HG02981 (cell line): ENCODE data around the gene EEF2K.
A peak's percentile ranks its signal among the peaks of the same experiment; 100 is the strongest.
"Not testable (repeated sequence)": the region's sequence is repeated elsewhere in the genome, so short reads cannot be mapped to it uniquely, and the experiment has no call there.

ENCODE experiments used
- ATAC-seq: cut with Tn5 transposase; IDR thresholded peaks from one replicate; pipeline ENCODE4 v1.9.1; 2021; ENCODE audit warnings: mild to moderate bottlenecking, moderate library complexity; ENCODE audit not compliant: unreplicated experiment

Gene EEF2K

GRCh38 chr16:22206013-22206841 is at the start of gene EEF2K:
Gene EEF2K, plus strand, starts transcription at chr16:22206278. Its CDS starts 19,452 bp downstream, at chr16:22225730.
- ATAC-seq: peak; percentile 79

GRCh38 chr16:22161401-22161800 is 44.7 kb upstream of the EEF2K start:
- no peak for ATAC-seq

GRCh38 chr16:22161999-22162655 is 44.0 kb upstream of the EEF2K start, which contains the start of gene SDR42E2:
Gene SDR42E2, plus strand, starts transcription at chr16:22162506. Its CDS starts 3,077 bp downstream, at chr16:22165583.
- no peak for ATAC-seq

- ATAC-seq: no peak
Measured at GRCh38 chr16:22162656-22163009, 43.4 kb upstream of the EEF2K start.

DNA sequence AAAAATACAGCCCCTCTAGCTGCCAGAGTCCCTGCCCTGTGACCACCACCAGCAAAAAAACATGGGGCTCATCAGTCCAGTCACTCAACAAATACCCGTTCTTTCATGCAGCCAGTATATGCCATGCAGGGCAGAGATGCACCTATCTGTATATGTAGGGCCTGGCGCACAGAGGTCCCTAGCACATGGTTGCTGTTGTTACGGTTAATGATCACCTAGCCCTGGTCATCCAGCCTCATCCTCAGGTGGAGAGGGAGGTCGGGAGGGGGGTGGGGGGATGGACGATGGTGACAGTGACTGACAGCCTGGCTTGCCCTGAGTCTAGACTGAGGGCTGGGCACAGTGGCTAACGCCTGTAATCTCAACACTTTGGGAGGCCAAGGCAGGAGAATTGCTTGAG is 42.3 kb upstream of the EEF2K start:
- ATAC-seq: no peak

GRCh38 chr16:22164482-22164881 is 41.6 kb upstream of the EEF2K start:
- no peak for ATAC-seq

GRCh38 chr16:22165508-22166285 is 40.4 kb upstream of the EEF2K start:
- no peak for ATAC-seq

DNA sequence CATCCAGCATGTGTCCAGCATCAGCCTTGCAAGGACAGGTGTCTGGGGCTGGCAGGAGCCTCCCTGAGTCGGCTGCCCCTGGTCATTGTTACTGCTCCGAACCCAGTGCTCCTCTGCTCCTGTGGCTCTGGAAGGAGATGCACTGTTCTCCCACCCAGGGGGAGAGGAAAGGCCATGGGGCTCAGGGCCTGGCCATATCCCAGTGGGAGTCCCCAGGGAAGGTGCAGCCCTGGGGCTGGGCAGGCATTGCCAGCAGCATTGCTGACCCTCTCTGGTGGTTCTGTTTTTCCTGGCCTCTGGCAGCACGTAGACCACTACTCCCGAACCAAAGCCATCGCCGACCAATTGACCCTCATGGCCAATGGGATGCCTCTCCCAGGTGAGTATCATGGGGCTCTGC is 34.1 kb upstream of the EEF2K start:
- no peak for ATAC-seq

DNA sequence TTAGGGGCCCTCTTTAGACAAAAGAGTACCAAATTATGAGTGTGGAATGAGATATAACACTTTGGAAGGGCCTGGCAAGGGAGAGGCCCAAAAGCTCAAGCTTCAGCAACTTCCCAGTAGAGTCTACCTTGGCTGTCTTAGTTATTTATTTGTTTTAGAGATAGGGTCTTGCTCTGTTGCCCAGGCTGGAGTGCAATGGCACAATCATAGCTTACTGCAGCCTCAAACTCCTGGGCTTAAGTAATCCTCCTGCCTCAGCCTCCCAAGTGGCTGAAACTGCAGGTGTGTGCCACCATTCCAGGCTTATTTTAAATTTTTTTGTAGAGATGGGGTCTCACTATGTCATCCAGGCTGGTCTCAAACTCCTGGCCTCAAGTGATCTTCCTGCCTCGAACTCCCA is 33.4 kb upstream of the EEF2K start:
- not testable (repeated sequence) for ATAC-seq

GRCh38 chr16:22174642-22175041 is 31.4 kb upstream of the EEF2K start:
- ATAC-seq: no peak

DNA sequence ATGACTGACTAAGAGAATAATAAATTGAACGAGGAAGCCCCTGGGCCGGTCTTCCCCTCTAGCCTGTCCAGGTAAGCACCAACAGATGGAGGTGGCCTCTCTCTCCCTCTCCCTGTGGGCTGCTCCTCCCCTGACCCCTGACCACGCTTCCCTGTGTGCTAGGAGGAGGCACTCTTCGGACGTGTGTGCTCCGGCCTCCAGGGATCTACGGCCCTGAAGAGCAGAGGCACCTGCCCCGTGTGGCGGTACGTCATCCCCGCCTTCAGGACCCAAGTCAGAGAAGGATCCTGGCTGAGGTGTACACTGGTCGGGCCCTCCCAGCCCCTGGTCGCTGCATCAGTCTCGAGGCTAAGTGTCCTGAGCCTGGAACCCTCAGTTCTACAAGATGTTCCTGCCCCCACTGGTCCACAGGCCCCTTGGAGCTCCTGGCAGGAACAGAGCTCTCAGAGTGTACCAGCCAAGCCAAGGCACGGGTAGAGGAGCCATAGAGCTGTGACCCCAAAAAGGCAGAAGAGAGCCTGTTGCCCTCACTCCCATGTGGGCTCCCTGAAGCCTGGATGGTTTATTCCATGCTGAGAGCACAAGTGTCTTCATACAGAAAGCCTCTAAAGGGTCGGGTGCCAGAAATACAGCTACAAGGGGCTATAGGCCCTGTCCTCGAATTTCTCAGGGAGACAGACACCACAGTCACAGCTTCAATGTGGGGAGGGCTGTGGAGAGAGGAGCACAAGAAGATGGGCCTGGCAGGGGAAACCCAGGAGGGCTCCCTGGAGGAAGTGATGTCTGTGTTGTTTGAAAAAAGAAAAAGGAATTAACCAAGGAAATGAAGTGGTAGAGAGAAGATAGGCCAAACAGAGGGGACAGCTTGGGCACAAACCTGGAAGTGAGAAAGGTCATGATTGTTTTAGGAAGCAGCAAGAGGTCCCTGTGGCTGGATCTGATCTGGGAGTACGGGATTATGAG is 27.8 kb upstream of the EEF2K start:
- no peak for ATAC-seq

DNA sequence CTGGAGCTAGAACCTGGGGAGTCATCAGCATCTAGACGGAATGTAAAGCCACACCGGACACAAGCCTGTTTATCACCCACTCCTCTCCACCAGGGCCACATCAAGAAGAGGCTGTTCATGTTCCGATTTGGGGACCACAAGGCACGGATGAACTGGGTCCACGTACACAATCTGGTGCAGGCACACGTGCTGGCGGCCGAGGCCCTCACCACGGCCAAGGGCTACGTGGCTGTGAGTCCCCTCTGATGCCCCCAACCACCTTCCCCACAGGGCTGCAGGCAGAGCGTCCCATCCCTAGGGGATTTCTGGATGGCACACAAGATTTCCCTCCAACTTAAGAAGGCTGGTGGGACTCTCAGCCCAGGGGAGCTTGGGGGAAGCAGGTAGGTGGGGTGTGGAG is 24.7 kb upstream of the EEF2K start:
- no peak for ATAC-seq

GRCh38 chr16:22181843-22182242 is 24.2 kb upstream of the EEF2K start:
- ATAC-seq: no peak

DNA sequence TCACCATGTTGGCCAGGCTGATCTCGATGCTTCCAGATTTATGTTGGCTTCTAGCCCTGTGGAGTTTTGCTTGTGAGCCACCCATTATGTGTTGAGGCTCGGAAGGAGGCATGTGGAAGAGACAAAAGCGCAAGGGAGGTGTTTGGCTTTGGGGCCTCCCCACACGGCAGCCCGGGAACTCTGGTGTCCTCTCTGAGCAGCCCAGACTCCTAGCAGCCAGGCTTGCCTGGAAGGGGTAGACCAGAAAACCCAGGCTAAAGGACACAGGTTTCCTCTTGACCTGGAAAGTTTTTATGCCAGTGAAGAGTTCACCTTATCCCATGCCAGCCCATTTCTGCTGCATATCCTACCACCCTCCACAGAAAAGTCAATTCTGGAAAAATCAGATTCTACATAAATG is 22.7 kb upstream of the EEF2K start:
- no peak for ATAC-seq

DNA sequence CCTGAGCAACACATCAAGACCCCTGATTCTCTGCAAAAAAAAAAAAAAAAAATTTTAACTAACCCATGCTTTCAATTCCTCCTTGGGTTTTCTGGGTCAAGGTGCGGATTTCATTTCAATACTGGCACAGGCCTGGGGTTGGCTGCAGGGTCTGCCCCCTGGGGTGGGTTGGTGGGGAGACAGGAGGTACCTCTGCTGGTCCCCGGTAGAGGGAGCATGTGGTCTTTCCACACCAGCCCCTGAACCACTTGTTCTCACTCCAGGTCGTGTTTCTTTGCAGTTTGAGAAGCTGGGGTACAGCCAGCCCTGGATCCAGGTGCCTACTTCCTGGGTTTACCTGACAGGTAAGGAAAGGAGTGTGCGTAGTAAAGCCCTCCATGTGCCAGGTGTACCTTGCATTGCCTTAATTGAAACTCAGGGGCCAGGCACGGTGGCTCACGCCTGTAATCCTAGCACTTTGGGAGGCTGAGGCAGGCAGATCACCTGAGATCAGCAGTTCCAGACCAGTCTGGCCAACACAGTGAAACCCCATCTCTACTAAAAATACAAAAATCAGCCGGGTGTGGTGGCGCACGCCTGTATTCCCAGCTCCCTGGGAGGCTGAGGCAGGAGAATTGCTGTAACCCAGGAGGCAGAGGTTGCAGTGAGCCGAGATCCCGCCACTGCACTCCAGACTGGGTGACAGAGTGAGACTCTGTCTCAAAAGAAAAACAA is 22.0 kb upstream of the EEF2K start:
- ATAC-seq: no peak

- no peak for ATAC-seq
Measured at GRCh38 chr16:22184615-22184968, 21.5 kb upstream of the EEF2K start.

DNA sequence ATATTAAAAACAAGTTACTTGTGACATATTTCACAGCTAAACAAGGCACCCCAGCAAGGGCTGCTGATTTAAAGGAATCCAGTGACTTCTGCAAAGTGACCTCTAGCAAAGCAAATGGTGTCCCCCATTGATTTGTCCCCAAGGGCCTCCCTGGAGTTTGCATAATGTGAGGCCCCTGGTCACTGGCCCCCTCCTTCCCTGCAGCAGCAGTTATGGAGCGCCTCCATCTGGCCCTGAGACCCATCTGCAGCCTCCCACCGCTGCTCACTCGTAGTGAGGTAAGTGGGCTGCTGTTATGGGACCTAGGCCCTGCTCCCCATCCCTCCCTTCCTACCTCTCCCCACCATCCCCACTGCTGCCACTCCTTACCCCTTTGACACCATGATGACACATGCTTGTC is 19.6 kb upstream of the EEF2K start:
- ATAC-seq: no peak

GRCh38 chr16:22188267-22188594 is 17.8 kb upstream of the EEF2K start:
- ATAC-seq: no peak

DNA sequence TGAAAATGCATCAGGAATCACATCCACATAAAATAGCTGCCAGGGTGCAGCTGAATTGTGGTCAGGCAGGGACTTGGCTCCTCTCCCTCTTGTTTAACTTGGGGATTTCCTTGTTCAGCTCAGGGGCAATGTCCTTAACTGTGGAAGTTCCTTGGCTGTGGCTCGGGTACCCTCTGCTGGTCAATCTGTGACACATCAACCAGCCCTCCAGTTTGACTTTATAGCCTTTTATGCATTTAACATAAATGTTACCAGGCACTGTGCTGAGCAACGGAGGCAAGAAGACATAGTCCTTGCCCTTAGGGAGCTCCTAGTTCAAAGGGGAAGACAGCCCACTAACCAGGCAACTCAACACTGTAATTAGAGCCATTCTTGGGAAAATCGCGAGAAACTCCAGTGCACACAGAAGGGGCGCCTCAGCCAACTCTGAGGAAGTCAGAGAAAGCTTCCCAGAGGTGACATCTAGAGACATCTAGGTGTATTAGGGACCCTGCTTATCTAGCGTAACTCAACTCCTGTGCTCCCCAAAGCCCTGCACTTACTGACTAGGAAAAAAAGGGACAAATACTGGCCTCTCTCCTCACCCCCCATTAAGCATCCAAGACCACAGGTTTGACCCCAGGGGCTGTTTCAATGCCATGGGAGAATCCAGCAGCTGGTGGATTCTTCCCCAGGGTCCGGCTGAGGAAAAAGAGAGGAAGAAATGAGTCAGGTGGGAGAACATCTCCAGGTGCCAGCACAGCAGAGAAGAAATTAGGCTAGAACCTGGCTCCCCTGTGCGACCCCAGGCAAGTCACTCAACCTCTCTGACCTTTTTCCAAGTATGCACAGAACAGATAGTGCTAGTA is 17.3 kb upstream of the EEF2K start:
- no peak for ATAC-seq
